Glutamatergic neuron (in vitro differentiated cells): ENCODE data around the gene CAMKK1. TPM values are rescaled to one million over a fixed set of nuclear protein-coding genes. Genes with fewer than 3 reads are reported as not detected.

Experiments
- DNase-seq: peaks from one replicate; pipeline ENCODE4 v3.0.0; 2022
- H3K27ac Mint-ChIP-seq: one replicate; pipeline ENCODE4 v1.8.0; 2020; ENCODE audit warnings: mild to moderate bottlenecking, mixed read lengths, inconsistent platforms; ENCODE audit not compliant: unreplicated experiment
- H3K27me3 Mint-ChIP-seq: one replicate; pipeline ENCODE4 v1.8.0; 2020; ENCODE audit warnings: mild to moderate bottlenecking, moderate library complexity, mixed read lengths, inconsistent platforms; ENCODE audit not compliant: unreplicated experiment
- H3K36me3 Mint-ChIP-seq: one replicate; pipeline ENCODE4 v1.8.0; 2020; ENCODE audit warnings: mild to moderate bottlenecking, mixed read lengths, inconsistent platforms; ENCODE audit not compliant: unreplicated experiment
- H3K4me1 Mint-ChIP-seq: one replicate; pipeline ENCODE4 v1.8.0; 2020; ENCODE audit warnings: mild to moderate bottlenecking, low read depth, mixed read lengths, inconsistent platforms; ENCODE audit not compliant: unreplicated experiment
- H3K4me3 Mint-ChIP-seq: one replicate; pipeline ENCODE4 v1.8.0; 2020; ENCODE audit warnings: mild to moderate bottlenecking, mixed read lengths, inconsistent platforms; ENCODE audit not compliant: unreplicated experiment
- H3K9me3 Mint-ChIP-seq: one replicate; pipeline ENCODE4 v1.8.0; 2020; ENCODE audit warnings: mild to moderate bottlenecking, moderate library complexity, mixed read lengths, inconsistent platforms; ENCODE audit not compliant: unreplicated experiment
- total RNA-seq: library from RNA; stranded (reverse); fragmentation: NEBNext Ultra II Directional; extraction: Animal tissue kit (Norgen Biotek cat#: 25700); gene quantifications from one replicate; pipeline ENCODE4 v1.2.1, GENCODE V29; 2021; ENCODE audit not compliant: unreplicated experiment
- TF ChIP-seq, protein P1 (sequence below): fragments of 200-600 bp; sonication (generic); IDR thresholded peaks from one replicate; pipeline ENCODE4 v1.5.0; 2021; ENCODE audit not compliant: partially characterized antibody, unreplicated experiment

The CAMKK1 gene
- total RNA-seq, 1 donor from 2014 or later: 41.3 TPM

DNA sequence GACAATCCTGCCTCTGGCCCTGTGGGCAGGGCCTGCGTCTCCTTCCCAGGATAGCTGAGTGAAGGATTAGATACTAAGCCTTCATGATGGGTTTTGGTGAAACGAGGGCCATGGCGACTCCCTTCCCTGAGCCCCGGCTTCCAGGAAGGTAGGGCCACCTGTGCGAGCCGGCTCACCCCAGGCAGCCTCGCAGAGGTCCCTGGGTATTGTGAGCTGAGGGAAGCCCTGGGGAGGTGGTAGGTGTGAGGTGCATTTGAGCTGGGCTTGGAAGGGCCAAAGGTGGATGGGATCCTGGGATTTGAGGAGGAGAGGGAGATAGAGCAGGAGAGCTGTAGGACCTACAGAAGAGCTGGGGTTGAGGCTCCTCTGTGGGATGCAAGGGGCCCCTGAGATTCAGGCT, 29.9 kb upstream of the CAMKK1 start:
- Mint-ChIP-seq H3K27me3 (peaks cover 10% of the 10 kb centered on the region), H3K9me3 (peaks cover 10% of the 10 kb centered on the region), H3K36me3 (no peaks in the 10 kb centered on the region), H3K4me3 (no peak overlapping the region), H3K27ac (peak overlapping the region; percentile 22), H3K4me1 (peaks cover 26% of the 10 kb centered on the region)
- no peak for DNase-seq
- TF ChIP-seq, protein P1, sequence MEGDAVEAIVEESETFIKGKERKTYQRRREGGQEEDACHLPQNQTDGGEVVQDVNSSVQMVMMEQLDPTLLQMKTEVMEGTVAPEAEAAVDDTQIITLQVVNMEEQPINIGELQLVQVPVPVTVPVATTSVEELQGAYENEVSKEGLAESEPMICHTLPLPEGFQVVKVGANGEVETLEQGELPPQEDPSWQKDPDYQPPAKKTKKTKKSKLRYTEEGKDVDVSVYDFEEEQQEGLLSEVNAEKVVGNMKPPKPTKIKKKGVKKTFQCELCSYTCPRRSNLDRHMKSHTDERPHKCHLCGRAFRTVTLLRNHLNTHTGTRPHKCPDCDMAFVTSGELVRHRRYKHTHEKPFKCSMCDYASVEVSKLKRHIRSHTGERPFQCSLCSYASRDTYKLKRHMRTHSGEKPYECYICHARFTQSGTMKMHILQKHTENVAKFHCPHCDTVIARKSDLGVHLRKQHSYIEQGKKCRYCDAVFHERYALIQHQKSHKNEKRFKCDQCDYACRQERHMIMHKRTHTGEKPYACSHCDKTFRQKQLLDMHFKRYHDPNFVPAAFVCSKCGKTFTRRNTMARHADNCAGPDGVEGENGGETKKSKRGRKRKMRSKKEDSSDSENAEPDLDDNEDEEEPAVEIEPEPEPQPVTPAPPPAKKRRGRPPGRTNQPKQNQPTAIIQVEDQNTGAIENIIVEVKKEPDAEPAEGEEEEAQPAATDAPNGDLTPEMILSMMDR: no peak

DNA sequence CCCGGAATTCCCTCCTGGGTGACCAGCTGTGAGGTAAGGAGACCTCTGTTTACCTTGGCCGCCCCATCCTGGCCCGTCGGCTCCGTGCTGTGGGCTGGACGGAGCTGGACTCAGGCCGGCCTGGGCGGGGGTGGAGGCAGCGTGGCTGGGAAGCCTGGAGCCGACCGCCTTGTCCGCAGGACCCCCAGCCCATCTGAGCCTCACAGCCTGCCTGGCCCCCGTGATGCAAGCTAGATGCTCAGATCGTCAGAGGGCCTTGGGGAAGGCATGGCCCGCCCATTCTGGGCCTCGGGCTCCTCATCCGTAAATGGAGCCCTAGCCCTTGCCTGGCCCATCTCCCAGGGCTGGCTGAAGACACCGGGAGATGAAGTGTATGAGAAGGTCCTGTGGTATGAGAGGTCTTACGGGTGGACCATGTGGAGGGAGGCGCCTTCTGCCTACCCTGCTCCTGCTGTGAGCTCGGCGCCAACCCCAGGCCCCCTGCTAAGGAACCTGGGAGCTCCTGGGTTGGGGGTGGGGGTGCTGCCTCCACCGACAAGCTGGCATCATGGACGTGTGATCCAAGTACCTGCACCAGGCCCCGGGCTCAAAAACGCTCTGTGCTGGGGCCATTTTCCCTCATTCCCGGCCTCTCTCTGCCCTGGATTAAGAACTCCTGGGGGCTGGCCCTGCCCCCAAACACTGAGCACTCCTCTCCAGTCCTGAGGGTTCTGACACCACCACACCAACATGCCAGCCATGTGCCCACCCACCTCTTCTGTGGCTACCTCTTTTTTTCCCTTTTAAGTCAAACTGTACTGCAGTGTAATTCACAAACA, 28.9 kb upstream of the CAMKK1 start:
- no peak overlapping the region for H3K27ac Mint-ChIP-seq
- DNase-seq: no peak
- peaks cover 8% of the 10 kb centered on the region for H3K9me3 Mint-ChIP-seq
- H3K36me3 Mint-ChIP-seq: no peaks in the 10 kb centered on the region
- H3K4me3 Mint-ChIP-seq: no peak overlapping the region
- TF ChIP-seq, protein P1: no peak
- peaks cover 23% of the 10 kb centered on the region for H3K4me1 Mint-ChIP-seq
- H3K27me3 Mint-ChIP-seq: peaks cover 7% of the 10 kb centered on the region

DNA sequence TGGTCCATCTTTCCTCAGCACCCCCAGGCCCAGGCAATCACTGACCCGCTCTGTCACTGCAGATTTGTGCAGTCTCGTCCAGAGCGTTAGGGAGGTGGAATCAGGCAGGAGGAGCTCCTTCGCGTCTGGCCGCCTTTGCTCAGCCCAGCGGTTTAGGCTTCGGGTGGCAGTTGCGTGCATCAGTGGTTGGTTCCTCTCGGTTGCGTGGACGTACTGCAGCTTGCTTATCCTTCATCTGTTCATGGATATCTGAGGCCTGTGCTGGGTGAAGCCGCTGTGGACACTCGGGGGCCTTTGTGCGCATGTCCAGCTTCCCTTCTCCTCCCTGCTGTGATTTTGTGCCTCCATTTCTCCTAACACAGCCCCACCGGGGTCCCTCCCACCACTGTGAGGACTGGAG, 28.2 kb upstream of the CAMKK1 start:
- H3K4me3 Mint-ChIP-seq: no peak overlapping the region
- no peaks in the 10 kb centered on the region for H3K36me3 Mint-ChIP-seq
- TF ChIP-seq, protein P1: no peak
- peaks cover 7% of the 10 kb centered on the region for H3K9me3 Mint-ChIP-seq
- H3K27ac Mint-ChIP-seq: no peak overlapping the region
- no peak for DNase-seq
- H3K27me3 Mint-ChIP-seq: peaks cover 7% of the 10 kb centered on the region
- peaks cover 23% of the 10 kb centered on the region for H3K4me1 Mint-ChIP-seq

DNA sequence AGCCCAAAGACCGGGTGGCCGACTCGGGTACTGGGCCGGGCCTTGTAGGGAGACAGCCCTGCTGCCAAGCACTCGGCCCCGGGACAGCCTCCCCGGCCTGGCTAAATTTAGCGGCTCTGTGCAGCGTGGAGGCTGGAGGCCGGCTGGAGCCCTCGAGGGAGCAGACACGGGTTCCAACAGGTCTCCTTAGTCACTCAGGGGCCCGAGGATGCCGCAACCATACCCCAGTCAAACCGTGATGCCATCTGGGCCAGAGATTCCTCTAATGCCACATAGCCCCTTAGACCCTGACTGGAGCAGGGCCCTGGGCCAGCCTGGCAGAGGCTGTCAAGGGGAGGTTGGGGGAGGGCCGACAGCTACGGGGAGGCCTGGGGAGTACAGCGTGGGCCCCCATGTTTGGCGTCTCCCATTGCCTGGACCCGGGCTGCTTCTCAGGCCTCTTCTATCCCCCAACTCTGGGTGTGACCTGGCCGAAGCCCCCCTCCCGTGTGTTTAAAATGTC, 26.3 kb upstream of the CAMKK1 start:
- Mint-ChIP-seq H3K27ac (no peak overlapping the region), H3K4me3 (no peak overlapping the region), H3K27me3 (peaks cover 5% of the 10 kb centered on the region), H3K4me1 (peaks cover 13% of the 10 kb centered on the region), H3K36me3 (no peaks in the 10 kb centered on the region), H3K9me3 (peaks cover 4% of the 10 kb centered on the region)
- TF ChIP-seq, protein P1: no peak
- DNase-seq: no peak
